GM12878 (cell line): ENCODE data around the gene PCSK5. TPM values are rescaled to one million over a fixed set of nuclear protein-coding genes. Genes with fewer than 3 reads are reported as not detected.

Experiments
- ATAC-seq: fragments of 200-7000 bp; cut with Tn5 transposase; 3 replicates; pipeline ENCODE4 v1.9.1; 2020; ENCODE audit warnings: mild to moderate bottlenecking, moderate library complexity
- BruUV-seq: library from RNA; stranded (reverse); fragments of 400-500 nt; replicated peaks from 2 replicates; lab custom pipeline; 2021; lab: Mats Ljungman, UMichigan
- CTCF ChIA-PET: fragments of 300-600 bp; sonication (Branson Sonifier 250); formaldehyde crosslinking; extraction: SDS; loops from one replicate; lab custom pipeline; 2021; ENCODE audit warnings: inconsistent platforms; lab: Yijun Ruan, JAX
- POLR2A ChIA-PET: fragments of 350-600 bp; formaldehyde crosslinking; extraction: SDS; loops from one replicate; lab custom pipeline; 2021; ENCODE audit warnings: inconsistent platforms; lab: Charles Lee
- RAD21 ChIA-PET: fragments of 300-600 bp; sonication (Branson Sonifier 250); formaldehyde crosslinking; loops from one replicate; lab custom pipeline; 2023; ENCODE audit warnings: antibody characterized with exemption; ENCODE audit not compliant: unreplicated experiment; lab: Charles Lee
- SMC1A ChIA-PET: fragments of 300-600 bp; sonication (Branson Sonifier 250); formaldehyde crosslinking; loops from one replicate; lab custom pipeline; 2023; ENCODE audit not compliant: unreplicated experiment, uncharacterized antibody; lab: Charles Lee
- DNase-seq: peaks from one replicate; pipeline ENCODE4 v3.0.0-alpha.2; 2011; ENCODE audit warnings: low read depth, low spot score
- FAIRE-seq: peaks from 3 replicates; lab custom pipeline; 2011; peaks lifted over from hg19 to GRCh38; lab: Jason Lieb, UNC
- H2AFZ ChIP-seq: 2 replicates; pipeline ENCODE4 v1.6.0; 2011; ENCODE audit warnings: low read depth, low read length, control low read depth; ENCODE audit not compliant: control insufficient read depth
- H3K27ac ChIP-seq: 2 replicates; pipeline ENCODE4 v1.5.1; 2011; ENCODE audit warnings: control low read depth; ENCODE audit not compliant: control insufficient read depth, insufficient read depth
- H3K27me3 ChIP-seq, 2 experiments: replicated peaks in 1 of 2; 2 replicates each; pipeline versions ENCODE4 v1.6.0 to v1.6.1; 2011; ENCODE audit warnings: low read length in 1 of 2; ENCODE audit not compliant: control insufficient read depth in 2 of 2, insufficient read depth in 2 of 2
- H3K36me3 ChIP-seq, 2 experiments: 2 replicates each; pipeline ENCODE4 v1.5.1; 2011; ENCODE audit warnings: low read length in 1 of 2; ENCODE audit not compliant: control insufficient read depth in 2 of 2, insufficient read depth in 2 of 2
- H3K4me1 ChIP-seq: 2 replicates; pipeline ENCODE4 v1.6.1; 2011; ENCODE audit warnings: mild to moderate bottlenecking, low read length, moderate library complexity, mixed read lengths; ENCODE audit not compliant: control insufficient read depth, insufficient read depth
- H3K4me2 ChIP-seq: 2 replicates; pipeline ENCODE4 v1.6.0; 2011; ENCODE audit warnings: control low read depth; ENCODE audit not compliant: control insufficient read depth, insufficient read depth
- H3K4me3 ChIP-seq: fragments of 200-600 bp; sonication (generic); 2 replicates; pipeline ENCODE4 v1.5.1; 2016
- H3K79me2 ChIP-seq: 2 replicates; pipeline ENCODE4 v1.6.0; 2011; ENCODE audit warnings: low read length; ENCODE audit not compliant: control insufficient read depth, insufficient read depth
- H3K9ac ChIP-seq: 2 replicates; pipeline ENCODE4 v1.8.0; 2011; ENCODE audit warnings: low read length, control low read depth, mixed read lengths; ENCODE audit not compliant: control insufficient read depth, insufficient read depth
- H3K9me3 ChIP-seq: replicated peaks from 3 replicates; pipeline ENCODE4 v1.5.1; 2011; ENCODE audit warnings: mild to moderate bottlenecking, low read length; ENCODE audit not compliant: control insufficient read depth, insufficient read depth
- H4K20me1 ChIP-seq: 2 replicates; pipeline ENCODE4 v1.6.0; 2011; ENCODE audit not compliant: control insufficient read depth, insufficient read depth
- CHD4 ChIP-seq: fragments of 200-600 bp; sonication (generic); IDR thresholded peaks from 2 replicates; pipeline ENCODE4 v1.6.1; 2016; ENCODE audit warnings: mild to moderate bottlenecking
- GABPA ChIP-seq: IDR thresholded peaks from 2 replicates; pipeline ENCODE4 v1.6.1; 2014; ENCODE audit warnings: antibody characterized with exemption, low read depth, mild to moderate bottlenecking, inconsistent platforms
- MTA2 ChIP-seq: fragments of 450-650 bp; IDR thresholded peaks from 2 replicates; pipeline ENCODE4 v1.6.1; 2016; ENCODE audit warnings: low read depth, mild to moderate bottlenecking, moderate library complexity
- RBBP5 ChIP-seq: fragments of 200-600 bp; sonication (generic); conservative IDR thresholded peaks from 2 replicates; pipeline ENCODE4 v1.6.1; 2016
- TCF7 ChIP-seq: IDR thresholded peaks from 2 replicates; pipeline ENCODE4 v1.6.1; 2014; ENCODE audit warnings: antibody characterized with exemption, borderline replicate concordance
- WGBS: methylation state at CpG from one replicate; pipeline ENCODE4 v1.1.6; 2016; ENCODE audit warnings: low lambda C conversion rate; ENCODE audit not compliant: insufficient replicate concordance, insufficient coverage; ENCODE audit errors: missing lambda C conversion rate; 5-methylcytosine and 5-hydroxymethylcytosine counted together
- in situ Hi-C: fragments of 300-500 bp; cut with MboI; formaldehyde crosslinking; loops from 9 replicates; pipeline ENCODE4 v1.14.3; 2018; ENCODE audit warnings: mixed read lengths
- intact Hi-C: fragments of 100-400 bp; cut with micrococcal nuclease; formaldehyde crosslinking; loops from one replicate; pipeline ENCODE4 v1.14.2; 2022; ENCODE audit not compliant: unreplicated experiment
- polyA plus RNA-seq, 11 experiments: library from polyadenylated mRNA; depleted of rRNA in 4 of 11; unstranded in 6 of 11; stranded (reverse) in 5 of 11; fragments of >200 nt; fragmentation: Nextera tagmentation in 4 of 11; fragmentation: Illumina TruSeq in 1 of 11; extraction: Ambion mirVana in 4 of 11; extraction: Trizol in 1 of 11; gene quantifications; 1 replicate in 1 of 11; 2 replicates in 10 of 11; pipeline versions ENCODE4 v1.2.1 to v1.2.3, GENCODE V29; 2011 to 2016; ENCODE audit warnings: inconsistent platforms in 2 of 11, missing spikeins in 2 of 11, low read depth in 1 of 11
- total RNA-seq, 4 experiments: library from RNA; depleted of rRNA in 3 of 4; stranded (reverse); fragments of >200 nt in 3 of 4; fragmentation: Illumina TruSeq in 1 of 4; extraction: Trizol in 1 of 4; gene quantifications; 2 replicates each; pipeline versions ENCODE4 v1.2.1 to v1.2.3, GENCODE V29; 2013 to 2021
- TF ChIP-seq, protein P1 (sequence below): fragments of 450-650 bp; IDR thresholded peaks from 2 replicates; pipeline ENCODE4 v1.6.1; 2018; ENCODE audit warnings: borderline replicate concordance, mild to moderate bottlenecking; ENCODE audit not compliant: partially characterized antibody
- TF ChIP-seq, protein P2 (sequence below): fragments of 450-650 bp; IDR thresholded peaks from 2 replicates; pipeline ENCODE4 v1.6.1; 2017; ENCODE audit warnings: mild to moderate bottlenecking, moderate library complexity
- TF ChIP-seq, protein P3 (sequence below): IDR thresholded peaks from 2 replicates; pipeline ENCODE4 v1.6.1; 2012; ENCODE audit warnings: low read depth, low read length, improper control_type of control experiment
- TF ChIP-seq, protein P4 (sequence below): IDR thresholded peaks from 2 replicates; pipeline ENCODE4 v1.6.1; 2011; ENCODE audit warnings: borderline replicate concordance, low read depth, mild to moderate bottlenecking, moderate library complexity, mixed read lengths, low read length; ENCODE audit not compliant: insufficient read depth; ENCODE audit errors: extremely low read length
- TF ChIP-seq, protein P5 (sequence below): fragments of 450-650 bp; formaldehyde crosslinking; IDR thresholded peaks from 2 replicates; pipeline ENCODE4 v1.5.0; 2022; ENCODE audit warnings: mild to moderate bottlenecking, missing genetic modification characterization

PCSK5 gene
- total and polyA plus RNA-seq, 10 of the 15 experiments (the other 5 are each of a cell fraction or from before 2014, with no cell fraction given): 0.01 to 0.13 (median 0.04) TPM; not detected in 3

DNA sequence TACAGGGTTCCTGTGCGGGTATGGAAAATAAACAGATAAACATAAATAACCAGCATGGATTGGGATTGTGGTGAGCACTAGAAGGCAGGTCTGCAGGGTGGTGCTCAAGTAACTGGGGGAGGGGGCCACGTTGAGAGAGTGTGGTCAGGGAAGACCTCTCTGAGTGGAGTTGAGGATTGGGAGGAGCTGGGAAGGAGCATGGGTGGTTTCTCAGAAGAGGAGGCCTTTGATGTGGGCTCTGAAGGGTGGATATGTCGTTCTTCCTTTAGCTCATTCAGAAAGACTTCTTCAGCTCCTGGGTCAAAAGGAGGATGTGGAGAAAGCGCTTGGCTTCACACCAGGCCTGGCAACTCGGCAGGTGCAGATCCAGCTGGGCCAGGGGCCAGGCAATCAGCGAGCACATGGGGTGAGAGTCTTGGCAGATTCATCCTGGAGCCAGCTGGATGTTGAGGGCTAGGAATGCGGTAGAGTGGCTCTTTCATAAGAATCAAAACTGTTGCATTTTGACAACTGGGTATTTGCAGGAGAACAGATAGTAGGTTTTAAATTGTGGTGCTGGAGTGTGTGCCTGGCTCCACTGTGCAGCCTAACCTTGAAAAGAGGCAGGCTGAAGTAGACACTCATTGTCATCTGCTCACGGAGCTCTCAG is 71.7 kb downstream of the PCSK5 start:
- Histone ChIP-seq H2AFZ (no peak overlapping the region), H3K4me2 (no peak overlapping the region), H3K79me2 (no peaks in the 10 kb centered on the region), H3K36me3 (no peaks in the 10 kb centered on the region), H3K9ac (no peak overlapping the region), H4K20me1 (no peaks in the 10 kb centered on the region), H3K4me3 (no peak overlapping the region), H3K27ac (no peak overlapping the region), H3K4me1 (no peaks in the 10 kb centered on the region), H3K27me3 (no peaks in the 10 kb centered on the region), H3K9me3 (no peaks in the 10 kb centered on the region)
- ChIA-PET POLR2A (interaction anchor here (0.5 kb wide), 1 partner anchor 211 kb away, joined by 3 read pairs; no protein-coding TSS in a partner anchor), RAD21 (no interaction called here), CTCF (no interaction called here), SMC1A (no interaction called here)
- no TSS peak for BruUV-seq
- no peak for DNase-seq
- ATAC-seq: no peak
- WGBS: 19% methylated on average over 8 of the region's 8 CpGs
- in situ Hi-C loops: no loop called here
- FAIRE-seq: no peak
- intact Hi-C loops: no loop called here
- TF ChIP-seq, protein P1, sequence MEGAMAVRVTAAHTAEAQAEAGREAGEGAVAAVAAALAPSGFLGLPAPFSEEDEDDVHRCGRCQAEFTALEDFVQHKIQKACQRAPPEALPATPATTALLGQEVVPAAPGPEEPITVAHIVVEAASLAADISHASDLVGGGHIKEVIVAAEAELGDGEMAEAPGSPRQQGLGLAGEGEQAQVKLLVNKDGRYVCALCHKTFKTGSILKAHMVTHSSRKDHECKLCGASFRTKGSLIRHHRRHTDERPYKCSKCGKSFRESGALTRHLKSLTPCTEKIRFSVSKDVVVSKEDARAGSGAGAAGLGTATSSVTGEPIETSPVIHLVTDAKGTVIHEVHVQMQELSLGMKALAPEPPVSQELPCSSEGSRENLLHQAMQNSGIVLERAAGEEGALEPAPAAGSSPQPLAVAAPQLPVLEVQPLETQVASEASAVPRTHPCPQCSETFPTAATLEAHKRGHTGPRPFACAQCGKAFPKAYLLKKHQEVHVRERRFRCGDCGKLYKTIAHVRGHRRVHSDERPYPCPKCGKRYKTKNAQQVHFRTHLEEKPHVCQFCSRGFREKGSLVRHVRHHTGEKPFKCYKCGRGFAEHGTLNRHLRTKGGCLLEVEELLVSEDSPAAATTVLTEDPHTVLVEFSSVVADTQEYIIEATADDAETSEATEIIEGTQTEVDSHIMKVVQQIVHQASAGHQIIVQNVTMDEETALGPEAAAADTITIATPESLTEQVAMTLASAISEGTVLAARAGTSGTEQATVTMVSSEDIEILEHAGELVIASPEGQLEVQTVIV: no peak
- TF ChIP-seq TCF7 (no peak), MTA2 (no peak), GABPA (no peak), CHD4 (no peak), RBBP5 (no peak)
- TF ChIP-seq, protein P2, sequence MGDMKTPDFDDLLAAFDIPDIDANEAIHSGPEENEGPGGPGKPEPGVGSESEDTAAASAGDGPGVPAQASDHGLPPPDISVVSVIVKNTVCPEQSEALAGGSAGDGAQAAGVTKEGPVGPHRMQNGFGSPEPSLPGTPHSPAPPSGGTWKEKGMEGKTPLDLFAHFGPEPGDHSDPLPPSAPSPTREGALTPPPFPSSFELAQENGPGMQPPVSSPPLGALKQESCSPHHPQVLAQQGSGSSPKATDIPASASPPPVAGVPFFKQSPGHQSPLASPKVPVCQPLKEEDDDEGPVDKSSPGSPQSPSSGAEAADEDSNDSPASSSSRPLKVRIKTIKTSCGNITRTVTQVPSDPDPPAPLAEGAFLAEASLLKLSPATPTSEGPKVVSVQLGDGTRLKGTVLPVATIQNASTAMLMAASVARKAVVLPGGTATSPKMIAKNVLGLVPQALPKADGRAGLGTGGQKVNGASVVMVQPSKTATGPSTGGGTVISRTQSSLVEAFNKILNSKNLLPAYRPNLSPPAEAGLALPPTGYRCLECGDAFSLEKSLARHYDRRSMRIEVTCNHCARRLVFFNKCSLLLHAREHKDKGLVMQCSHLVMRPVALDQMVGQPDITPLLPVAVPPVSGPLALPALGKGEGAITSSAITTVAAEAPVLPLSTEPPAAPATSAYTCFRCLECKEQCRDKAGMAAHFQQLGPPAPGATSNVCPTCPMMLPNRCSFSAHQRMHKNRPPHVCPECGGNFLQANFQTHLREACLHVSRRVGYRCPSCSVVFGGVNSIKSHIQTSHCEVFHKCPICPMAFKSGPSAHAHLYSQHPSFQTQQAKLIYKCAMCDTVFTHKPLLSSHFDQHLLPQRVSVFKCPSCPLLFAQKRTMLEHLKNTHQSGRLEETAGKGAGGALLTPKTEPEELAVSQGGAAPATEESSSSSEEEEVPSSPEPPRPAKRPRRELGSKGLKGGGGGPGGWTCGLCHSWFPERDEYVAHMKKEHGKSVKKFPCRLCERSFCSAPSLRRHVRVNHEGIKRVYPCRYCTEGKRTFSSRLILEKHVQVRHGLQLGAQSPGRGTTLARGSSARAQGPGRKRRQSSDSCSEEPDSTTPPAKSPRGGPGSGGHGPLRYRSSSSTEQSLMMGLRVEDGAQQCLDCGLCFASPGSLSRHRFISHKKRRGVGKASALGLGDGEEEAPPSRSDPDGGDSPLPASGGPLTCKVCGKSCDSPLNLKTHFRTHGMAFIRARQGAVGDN: no peak
- TF ChIP-seq, protein P3, sequence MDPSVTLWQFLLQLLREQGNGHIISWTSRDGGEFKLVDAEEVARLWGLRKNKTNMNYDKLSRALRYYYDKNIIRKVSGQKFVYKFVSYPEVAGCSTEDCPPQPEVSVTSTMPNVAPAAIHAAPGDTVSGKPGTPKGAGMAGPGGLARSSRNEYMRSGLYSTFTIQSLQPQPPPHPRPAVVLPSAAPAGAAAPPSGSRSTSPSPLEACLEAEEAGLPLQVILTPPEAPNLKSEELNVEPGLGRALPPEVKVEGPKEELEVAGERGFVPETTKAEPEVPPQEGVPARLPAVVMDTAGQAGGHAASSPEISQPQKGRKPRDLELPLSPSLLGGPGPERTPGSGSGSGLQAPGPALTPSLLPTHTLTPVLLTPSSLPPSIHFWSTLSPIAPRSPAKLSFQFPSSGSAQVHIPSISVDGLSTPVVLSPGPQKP: no peak
- TF ChIP-seq, protein P4, sequence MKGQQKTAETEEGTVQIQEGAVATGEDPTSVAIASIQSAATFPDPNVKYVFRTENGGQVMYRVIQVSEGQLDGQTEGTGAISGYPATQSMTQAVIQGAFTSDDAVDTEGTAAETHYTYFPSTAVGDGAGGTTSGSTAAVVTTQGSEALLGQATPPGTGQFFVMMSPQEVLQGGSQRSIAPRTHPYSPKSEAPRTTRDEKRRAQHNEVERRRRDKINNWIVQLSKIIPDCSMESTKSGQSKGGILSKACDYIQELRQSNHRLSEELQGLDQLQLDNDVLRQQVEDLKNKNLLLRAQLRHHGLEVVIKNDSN: no peak
- TF ChIP-seq, protein P5, sequence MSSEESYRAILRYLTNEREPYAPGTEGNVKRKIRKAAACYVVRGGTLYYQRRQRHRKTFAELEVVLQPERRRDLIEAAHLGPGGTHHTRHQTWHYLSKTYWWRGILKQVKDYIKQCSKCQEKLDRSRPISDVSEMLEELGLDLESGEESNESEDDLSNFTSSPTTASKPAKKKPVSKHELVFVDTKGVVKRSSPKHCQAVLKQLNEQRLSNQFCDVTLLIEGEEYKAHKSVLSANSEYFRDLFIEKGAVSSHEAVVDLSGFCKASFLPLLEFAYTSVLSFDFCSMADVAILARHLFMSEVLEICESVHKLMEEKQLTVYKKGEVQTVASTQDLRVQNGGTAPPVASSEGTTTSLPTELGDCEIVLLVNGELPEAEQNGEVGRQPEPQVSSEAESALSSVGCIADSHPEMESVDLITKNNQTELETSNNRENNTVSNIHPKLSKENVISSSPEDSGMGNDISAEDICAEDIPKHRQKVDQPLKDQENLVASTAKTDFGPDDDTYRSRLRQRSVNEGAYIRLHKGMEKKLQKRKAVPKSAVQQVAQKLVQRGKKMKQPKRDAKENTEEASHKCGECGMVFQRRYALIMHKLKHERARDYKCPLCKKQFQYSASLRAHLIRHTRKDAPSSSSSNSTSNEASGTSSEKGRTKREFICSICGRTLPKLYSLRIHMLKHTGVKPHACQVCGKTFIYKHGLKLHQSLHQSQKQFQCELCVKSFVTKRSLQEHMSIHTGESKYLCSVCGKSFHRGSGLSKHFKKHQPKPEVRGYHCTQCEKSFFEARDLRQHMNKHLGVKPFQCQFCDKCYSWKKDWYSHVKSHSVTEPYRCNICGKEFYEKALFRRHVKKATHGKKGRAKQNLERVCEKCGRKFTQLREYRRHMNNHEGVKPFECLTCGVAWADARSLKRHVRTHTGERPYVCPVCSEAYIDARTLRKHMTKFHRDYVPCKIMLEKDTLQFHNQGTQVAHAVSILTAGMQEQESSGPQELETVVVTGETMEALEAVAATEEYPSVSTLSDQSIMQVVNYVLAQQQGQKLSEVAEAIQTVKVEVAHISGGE: no peak
